PFSK-1 (cell line): ENCODE measurements around the gene THSD4.

Source experiments
- FOXP2 ChIP-seq: optimal IDR thresholded peaks from 2 replicates; pipeline ENCODE3; 2011; ENCODE audit warnings: borderline replicate concordance, control low read depth, inconsistent platforms; ENCODE audit not compliant: insufficient read depth; ENCODE audit errors: extremely low read length, extremely low read depth
- POLR2AphosphoS5 ChIP-seq: IDR thresholded peaks from 2 replicates; pipeline ENCODE4 v1.6.1; 2012; ENCODE audit warnings: low read depth, mild to moderate bottlenecking, control low read depth, low read length, moderate library complexity
- SIN3A ChIP-seq: IDR thresholded peaks from 2 replicates; pipeline ENCODE4 v1.6.1; 2012; ENCODE audit warnings: mild to moderate bottlenecking, low read length, moderate library complexity, borderline replicate concordance; ENCODE audit not compliant: insufficient read depth

GRCh38 chr15:71117714-71118305 is 2.5 kb downstream of the THSD4 start:
- TF ChIP-seq POLR2AphosphoS5 (no peak), SIN3A (no peak), FOXP2 (no peak)
